ENCODE data around the gene VAPA. TPM values are rescaled to one million over a fixed set of nuclear protein-coding genes. Genes with fewer than 3 reads are reported as not detected.

The VAPA gene
- polyA plus RNA-seq, 1 donor (not counting 4 experiments of a cell fraction or from before 2014, with no cell fraction given), result 350 TPM

DNA sequence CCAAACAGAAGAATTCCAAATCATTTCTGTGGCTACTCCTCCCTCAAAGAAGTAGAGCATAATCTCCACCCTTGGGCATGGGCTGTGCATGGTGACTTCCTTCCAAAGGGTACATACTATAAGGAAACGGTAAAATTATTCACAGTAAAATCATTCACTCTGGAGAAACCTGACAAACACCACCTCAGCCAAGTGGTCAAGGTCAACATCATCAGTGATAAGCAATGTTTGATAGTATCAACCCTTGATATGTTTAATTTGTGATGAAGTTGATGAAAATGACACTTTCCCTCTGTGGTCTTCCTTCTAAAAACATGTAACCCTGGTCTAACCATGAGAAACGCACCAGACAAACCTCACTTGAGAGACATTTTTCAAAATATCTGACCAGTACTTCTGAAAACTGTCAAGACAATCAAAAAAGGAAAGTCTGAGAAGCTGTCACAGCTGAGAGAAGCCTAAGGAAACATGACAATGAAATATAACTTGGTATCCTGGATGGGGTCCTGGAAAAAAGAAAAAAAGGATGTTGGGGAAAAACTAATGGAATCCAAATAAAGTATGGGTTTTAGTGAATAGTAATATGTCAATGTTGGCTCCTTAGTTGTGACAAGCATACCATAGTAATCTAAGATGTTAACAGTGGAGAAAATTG is 37.5 kb upstream of the VAPA start:
- Histone ChIP-seq H3K4me2 (ENCODE audit: control insufficient read depth, extremely low read depth, insufficient read depth, low read depth, low read length) (peak overlapping the region; percentile 52), H3K4me3 (ENCODE audit: control insufficient read depth in 2 of 3, extremely low read depth in 1 of 3, insufficient read depth in 2 of 3, low read depth in 1 of 3, low read length in 3 of 3) (no peak overlapping the region), H3K9me3 (ENCODE audit: control insufficient read depth, low read depth, low read length) (no peaks in the 10 kb centered on the region), H3K27ac (ENCODE audit: control insufficient read depth, insufficient read depth, low read length) (peak overlapping the region; percentile 77), H3K9me1 (ENCODE audit: control insufficient read depth, extremely low read depth, insufficient read depth, low read length) (no peaks in the 10 kb centered on the region), H3K36me3 (ENCODE audit: control insufficient read depth in 2 of 2, extremely low read depth in 1 of 2, insufficient read depth in 2 of 2, low read length in 2 of 2) (no peaks in the 10 kb centered on the region), H3K4me1 (ENCODE audit: control insufficient read depth, extremely low read depth, insufficient read depth, low read length) (peaks cover 22% of the 10 kb centered on the region), H3K27me3 (ENCODE audit: control insufficient read depth, extremely low read depth, insufficient read depth, low read length) (no peaks in the 10 kb centered on the region), H4K20me1 (ENCODE audit: control insufficient read depth, extremely low read depth, insufficient read depth, low read length) (no peaks in the 10 kb centered on the region), H3K79me2 (ENCODE audit: control insufficient read depth, insufficient read depth, low read length) (no peaks in the 10 kb centered on the region), H3K9ac (ENCODE audit: control insufficient read depth, extremely low read depth, insufficient read depth, low read length) (peak overlapping the region; percentile 53), H2AFZ (ENCODE audit: control insufficient read depth, low read length) (no peak overlapping the region)
- no peak for FAIRE-seq
- TF ChIP-seq, protein P1, sequence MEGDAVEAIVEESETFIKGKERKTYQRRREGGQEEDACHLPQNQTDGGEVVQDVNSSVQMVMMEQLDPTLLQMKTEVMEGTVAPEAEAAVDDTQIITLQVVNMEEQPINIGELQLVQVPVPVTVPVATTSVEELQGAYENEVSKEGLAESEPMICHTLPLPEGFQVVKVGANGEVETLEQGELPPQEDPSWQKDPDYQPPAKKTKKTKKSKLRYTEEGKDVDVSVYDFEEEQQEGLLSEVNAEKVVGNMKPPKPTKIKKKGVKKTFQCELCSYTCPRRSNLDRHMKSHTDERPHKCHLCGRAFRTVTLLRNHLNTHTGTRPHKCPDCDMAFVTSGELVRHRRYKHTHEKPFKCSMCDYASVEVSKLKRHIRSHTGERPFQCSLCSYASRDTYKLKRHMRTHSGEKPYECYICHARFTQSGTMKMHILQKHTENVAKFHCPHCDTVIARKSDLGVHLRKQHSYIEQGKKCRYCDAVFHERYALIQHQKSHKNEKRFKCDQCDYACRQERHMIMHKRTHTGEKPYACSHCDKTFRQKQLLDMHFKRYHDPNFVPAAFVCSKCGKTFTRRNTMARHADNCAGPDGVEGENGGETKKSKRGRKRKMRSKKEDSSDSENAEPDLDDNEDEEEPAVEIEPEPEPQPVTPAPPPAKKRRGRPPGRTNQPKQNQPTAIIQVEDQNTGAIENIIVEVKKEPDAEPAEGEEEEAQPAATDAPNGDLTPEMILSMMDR (optimal IDR thresholded peaks at IDR 0.05 in 1 of 3, IDR thresholded peaks at IDR 0.05 in 1 of 3, conservative IDR thresholded peaks at IDR 0.05 in 1 of 3; ENCODE audit: extremely low read depth in 1 of 3, insufficient read depth in 2 of 3, low read length in 3 of 3), result no peak
- DNase-seq (ENCODE audit: low read depth, low spot score), result no peak
- dilution Hi-C loops (cut with MboI; ENCODE audit: extremely low pct_ligation_motif_present, low sequenced_read_pairs), result no loop called here

DNA sequence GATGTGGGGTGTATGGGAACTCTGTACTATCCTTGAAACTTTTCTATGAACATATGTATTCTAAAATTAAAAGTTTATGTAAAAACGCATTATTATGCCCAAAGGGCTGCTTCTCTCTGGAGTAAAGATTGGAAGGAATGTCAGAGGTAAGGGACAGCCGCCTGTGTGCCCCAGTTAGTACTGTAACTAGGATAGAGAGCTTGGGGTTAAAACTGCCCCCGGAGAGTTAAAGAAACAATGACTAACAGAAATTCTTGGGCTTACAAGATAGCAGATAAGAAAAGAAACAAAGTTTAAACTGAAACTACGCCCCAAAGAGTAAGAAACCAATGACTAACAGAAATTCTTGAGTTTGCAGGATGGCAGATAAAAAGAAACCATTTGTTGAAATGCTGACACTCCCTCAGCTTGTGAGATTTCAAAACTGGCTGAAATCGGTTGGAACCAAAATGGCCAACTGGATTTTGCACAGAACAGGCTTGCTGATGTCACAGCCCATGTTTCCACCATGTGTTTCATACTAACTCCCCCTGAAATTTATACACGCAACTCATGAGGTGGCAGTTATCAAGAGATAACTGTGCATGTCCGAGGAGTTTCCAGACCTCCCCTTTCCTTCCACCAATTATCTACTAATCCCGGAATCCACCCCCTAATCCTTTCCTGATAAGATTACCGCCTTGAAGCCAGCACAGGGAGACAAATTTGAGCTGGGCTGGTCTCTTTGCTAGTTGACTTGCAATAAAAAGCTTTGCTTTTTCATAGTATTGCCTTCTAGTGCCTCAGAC is 36.8 kb upstream of the VAPA start:
- peak overlapping the region in 1 of 3 experiments; percentile 25 for H3K4me3 ChIP-seq (ENCODE audit: control insufficient read depth in 2 of 3, extremely low read depth in 1 of 3, insufficient read depth in 2 of 3, low read depth in 1 of 3, low read length in 3 of 3)
- no peaks in the 10 kb centered on the region for H3K9me1 ChIP-seq (ENCODE audit: control insufficient read depth, extremely low read depth, insufficient read depth, low read length)
- H3K27ac ChIP-seq (ENCODE audit: control insufficient read depth, insufficient read depth, low read length), result peak overlapping the region; percentile 77
- peak overlapping the region; percentile 53 for H3K9ac ChIP-seq (ENCODE audit: control insufficient read depth, extremely low read depth, insufficient read depth, low read length)
- no peak for TF ChIP-seq EZH2 (IDR thresholded peaks at IDR 0.05; ENCODE audit: low read length)
- TF ChIP-seq, protein P1 (optimal IDR thresholded peaks at IDR 0.05 in 1 of 3, IDR thresholded peaks at IDR 0.05 in 1 of 3, conservative IDR thresholded peaks at IDR 0.05 in 1 of 3; ENCODE audit: extremely low read depth in 1 of 3, insufficient read depth in 2 of 3, low read length in 3 of 3), result no peak
- peak overlapping the region; percentile 32 for H2AFZ ChIP-seq (ENCODE audit: control insufficient read depth, low read length)
- H3K4me2 ChIP-seq (ENCODE audit: control insufficient read depth, extremely low read depth, insufficient read depth, low read depth, low read length), result peak overlapping the region; percentile 52
- no peaks in the 10 kb centered on the region for H4K20me1 ChIP-seq (ENCODE audit: control insufficient read depth, extremely low read depth, insufficient read depth, low read length)
- no peaks in the 10 kb centered on the region for H3K36me3 ChIP-seq (ENCODE audit: control insufficient read depth in 2 of 2, extremely low read depth in 1 of 2, insufficient read depth in 2 of 2, low read length in 2 of 2)
- no peaks in the 10 kb centered on the region for H3K79me2 ChIP-seq (ENCODE audit: control insufficient read depth, insufficient read depth, low read length)
- dilution Hi-C loops (cut with MboI; ENCODE audit: extremely low pct_ligation_motif_present, low sequenced_read_pairs), result no loop called here
- FAIRE-seq (peak; percentile 34), DNase-seq (ENCODE audit: low read depth, low spot score) (no peak)
- peaks cover 22% of the 10 kb centered on the region for H3K4me1 ChIP-seq (ENCODE audit: control insufficient read depth, extremely low read depth, insufficient read depth, low read length)
- no peaks in the 10 kb centered on the region for H3K9me3 ChIP-seq (ENCODE audit: control insufficient read depth, low read depth, low read length)
- no peaks in the 10 kb centered on the region for H3K27me3 ChIP-seq (ENCODE audit: control insufficient read depth, extremely low read depth, insufficient read depth, low read length)
